SJSA1 (cell line): ENCODE data around the gene LUZP4. TPM values are rescaled to one million over a fixed set of nuclear protein-coding genes. Genes with fewer than 3 reads are reported as not detected.

ENCODE experiments used
- DNase-seq, 2 experiments: peaks; one replicate each; pipeline ENCODE4 v3.0.0-alpha.2; 2015 to 2020; ENCODE audit warnings: low spot score in 2 of 2, low read depth in 1 of 2
- H3K27ac ChIP-seq: fragments of 250-450 bp; sonication (Bioruptor Pico); 2 replicates; pipeline ENCODE4 v1.5.1; 2020; ENCODE audit warnings: mild to moderate bottlenecking, moderate library complexity
- H3K27me3 ChIP-seq: fragments of 250-450 bp; sonication (Bioruptor Pico); replicated peaks from 2 replicates; pipeline ENCODE4 v1.5.1; 2020; ENCODE audit warnings: mild to moderate bottlenecking, moderate library complexity
- H3K36me3 ChIP-seq: fragments of 250-450 bp; sonication (Bioruptor Pico); 2 replicates; pipeline ENCODE4 v1.5.1; 2020; ENCODE audit warnings: mild to moderate bottlenecking
- H3K4me1 ChIP-seq: fragments of 250-450 bp; sonication (Bioruptor Pico); replicated peaks from 2 replicates; pipeline ENCODE4 v1.6.1; 2021; ENCODE audit warnings: mild to moderate bottlenecking
- H3K4me3 ChIP-seq: fragments of 250-450 bp; sonication (Bioruptor Pico); 2 replicates; pipeline ENCODE4 v1.5.1; 2020; ENCODE audit warnings: mild to moderate bottlenecking
- H3K9me3 ChIP-seq: fragments of 250-450 bp; sonication (Bioruptor Pico); replicated peaks from 2 replicates; pipeline ENCODE4 v1.5.1; 2020; ENCODE audit warnings: mild to moderate bottlenecking
- total RNA-seq: library from RNA; depleted of rRNA; stranded (reverse); fragments of >200 nt; shearing (Covaris generic); gene quantifications from 2 replicates; pipeline ENCODE4 v1.2.3, GENCODE V29; 2014; rRNA removed

The LUZP4 gene
- total RNA-seq, 1 experiment from 2014 or later = not detected

- H3K27ac ChIP-seq = no peak overlapping the region
- H3K4me1 ChIP-seq = peaks cover 15% of the 10 kb centered on the region
- no peaks in the 10 kb centered on the region for H3K27me3 ChIP-seq
- H3K36me3 ChIP-seq = no peaks in the 10 kb centered on the region
- DNase-seq = no peak
- no peak overlapping the region for H3K4me3 ChIP-seq
- H3K9me3 ChIP-seq = no peaks in the 10 kb centered on the region
These were observed 59.1 kb downstream of the LUZP4 start for GRCh38 chrX:115348446-115349225.

GRCh38 chrX:115350711-115351381, 61.3 kb downstream of the LUZP4 start:
- no peak overlapping the region for H3K4me3 ChIP-seq
- H3K27me3 ChIP-seq = no peaks in the 10 kb centered on the region
- H3K36me3 ChIP-seq = no peaks in the 10 kb centered on the region
- no peak overlapping the region for H3K27ac ChIP-seq
- no peaks in the 10 kb centered on the region for H3K9me3 ChIP-seq
- peaks cover 2% of the 10 kb centered on the region for H3K4me1 ChIP-seq
- DNase-seq = no peak

DNA sequence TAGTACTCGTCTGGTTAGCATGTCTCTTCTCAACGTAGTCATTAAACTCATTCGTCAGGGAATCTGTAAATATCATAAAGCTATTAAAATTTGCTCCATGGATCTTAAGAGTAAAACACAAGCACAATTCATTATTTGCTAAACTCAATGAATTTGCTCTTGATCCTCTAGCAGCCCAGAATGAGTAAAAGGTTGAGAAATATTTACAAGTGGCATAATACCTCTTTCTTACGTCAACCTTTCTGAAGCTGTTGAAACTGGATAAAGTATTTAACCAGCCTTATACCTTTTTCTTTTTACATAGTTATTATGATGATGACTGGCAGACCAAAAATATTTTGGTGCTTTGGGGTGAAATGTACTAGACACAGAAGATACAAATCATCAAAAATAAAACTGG, 66.9 kb downstream of the LUZP4 start:
- H3K9me3 ChIP-seq = no peaks in the 10 kb centered on the region
- H3K4me3 ChIP-seq = no peak overlapping the region
- no peaks in the 10 kb centered on the region for H3K36me3 ChIP-seq
- no peak overlapping the region for H3K27ac ChIP-seq
- no peaks in the 10 kb centered on the region for H3K27me3 ChIP-seq
- DNase-seq = no peak
- no peaks in the 10 kb centered on the region for H3K4me1 ChIP-seq

Other genes with a start within 250 kb of the LUZP4 start
- gene RBMXL3, start 100.3 kb upstream of the LUZP4 start, total RNA-seq = not detected in 2 replicates
- gene LRCH2, start 55.6 kb upstream of the LUZP4 start, total RNA-seq = 0.03 and 0.89 TPM in 2 replicates